ENCODE data around the gene MYO1G.

MYO1G gene

GRCh38 chr7:44949303-44949702 lies 29.5 kb downstream of the MYO1G start:
- Histone ChIP-seq H4K20me1 (ENCODE audit: insufficient read depth, low read length, poor library complexity, severe bottlenecking) (no peaks in the 10 kb centered on the region), H3K9me2 (replicated peaks; ENCODE audit: low read depth, low read length) (no peaks in the 10 kb centered on the region), H3K79me2 (ENCODE audit: insufficient read depth, low read length) (no peaks in the 10 kb centered on the region), H3F3A (ENCODE audit: low read depth) (no peaks in the 10 kb centered on the region), H3K4me1 (ENCODE audit: insufficient read depth, low read length, poor library complexity, severe bottlenecking) (no peaks in the 10 kb centered on the region), H3K27me3 (ENCODE audit: insufficient read depth, low read length, poor library complexity, severe bottlenecking) (no peaks in the 10 kb centered on the region), H2AFZ (ENCODE audit: low read length) (no peak overlapping the region), H3K36me3 (ENCODE audit: insufficient read depth, low read length) (no peaks in the 10 kb centered on the region), H3K4me3 (ENCODE audit: low read length, poor library complexity, severe bottlenecking) (no peak overlapping the region), H3K9me3 (ENCODE audit: insufficient read depth, low read depth, low read length) (no peaks in the 10 kb centered on the region), H3K9ac (ENCODE audit: low read depth, low read length, poor library complexity, severe bottlenecking) (no peak overlapping the region), H3K4me2 (ENCODE audit: low read depth, low read length, poor library complexity, severe bottlenecking) (no peak overlapping the region)
- TF ChIP-seq CTCF (conservative IDR thresholded peaks at IDR 0.05; ENCODE audit: low read length) (no peak), EZH2phosphoT487 (IDR thresholded peaks at IDR 0.05; ENCODE audit: borderline replicate concordance) (no peak)

DNA sequence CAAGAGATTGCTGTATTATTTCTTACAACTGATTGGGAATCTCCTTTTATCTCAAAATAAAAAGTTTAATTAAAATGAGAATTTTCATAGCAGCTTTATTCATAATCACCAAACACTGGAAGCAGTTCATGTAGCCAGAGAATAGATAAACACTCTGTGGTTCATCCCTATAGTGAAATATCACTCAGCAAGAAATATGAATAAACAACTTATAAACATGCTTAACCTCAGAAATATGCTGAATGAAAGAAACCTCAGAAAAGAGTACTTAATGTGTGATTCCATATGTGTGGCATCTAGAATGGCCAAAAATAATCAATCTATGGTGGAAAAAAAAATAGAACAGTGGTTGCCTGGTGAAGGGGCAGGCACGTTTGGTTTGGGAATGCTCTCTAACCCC lies 33.3 kb downstream of the MYO1G start:
- TF ChIP-seq EZH2phosphoT487 (IDR thresholded peaks at IDR 0.05; ENCODE audit: borderline replicate concordance) (no peak), CTCF (conservative IDR thresholded peaks at IDR 0.05; ENCODE audit: low read length) (no peak)
- no peak overlapping the region for H3K4me2 ChIP-seq (ENCODE audit: low read depth, low read length, poor library complexity, severe bottlenecking)
- no peaks in the 10 kb centered on the region for H3K27me3 ChIP-seq (ENCODE audit: insufficient read depth, low read length, poor library complexity, severe bottlenecking)
- no peaks in the 10 kb centered on the region for H3K4me1 ChIP-seq (ENCODE audit: insufficient read depth, low read length, poor library complexity, severe bottlenecking)
- H3K9ac ChIP-seq (ENCODE audit: low read depth, low read length, poor library complexity, severe bottlenecking) = no peak overlapping the region
- H3K79me2 ChIP-seq (ENCODE audit: insufficient read depth, low read length) = no peaks in the 10 kb centered on the region
- H3K9me3 ChIP-seq (ENCODE audit: insufficient read depth, low read depth, low read length) = no peaks in the 10 kb centered on the region
- H4K20me1 ChIP-seq (ENCODE audit: insufficient read depth, low read length, poor library complexity, severe bottlenecking) = no peaks in the 10 kb centered on the region
- H3K36me3 ChIP-seq (ENCODE audit: insufficient read depth, low read length) = no peaks in the 10 kb centered on the region
- H2AFZ ChIP-seq (ENCODE audit: low read length) = no peak overlapping the region
- no peaks in the 10 kb centered on the region for H3K9me2 ChIP-seq (replicated peaks; ENCODE audit: low read depth, low read length)
- no peak overlapping the region for H3K4me3 ChIP-seq (ENCODE audit: low read length, poor library complexity, severe bottlenecking)
- no peaks in the 10 kb centered on the region for H3F3A ChIP-seq (ENCODE audit: low read depth)

GRCh38 chr7:44944821-44945220 lies 34.0 kb downstream of the MYO1G start:
- TF ChIP-seq CTCF (conservative IDR thresholded peaks at IDR 0.05; ENCODE audit: low read length) = no peak
- no peak for TF ChIP-seq EZH2phosphoT487 (IDR thresholded peaks at IDR 0.05; ENCODE audit: borderline replicate concordance)
- Histone ChIP-seq H3K9ac (ENCODE audit: low read depth, low read length, poor library complexity, severe bottlenecking) (no peak overlapping the region), H3K79me2 (ENCODE audit: insufficient read depth, low read length) (no peaks in the 10 kb centered on the region), H3K9me3 (ENCODE audit: insufficient read depth, low read depth, low read length) (no peaks in the 10 kb centered on the region), H3K27me3 (ENCODE audit: insufficient read depth, low read length, poor library complexity, severe bottlenecking) (no peaks in the 10 kb centered on the region), H3K4me3 (ENCODE audit: low read length, poor library complexity, severe bottlenecking) (no peak overlapping the region), H3K4me2 (ENCODE audit: low read depth, low read length, poor library complexity, severe bottlenecking) (no peak overlapping the region), H3K9me2 (replicated peaks; ENCODE audit: low read depth, low read length) (no peaks in the 10 kb centered on the region), H4K20me1 (ENCODE audit: insufficient read depth, low read length, poor library complexity, severe bottlenecking) (no peaks in the 10 kb centered on the region), H2AFZ (ENCODE audit: low read length) (no peak overlapping the region), H3F3A (ENCODE audit: low read depth) (no peaks in the 10 kb centered on the region), H3K4me1 (ENCODE audit: insufficient read depth, low read length, poor library complexity, severe bottlenecking) (no peaks in the 10 kb centered on the region), H3K36me3 (ENCODE audit: insufficient read depth, low read length) (no peaks in the 10 kb centered on the region)

Measured in Loucy (cell line).